ENCODE data around the gene PARL. TPM values are rescaled to one million over a fixed set of nuclear protein-coding genes. Genes with fewer than 3 reads are reported as not detected.

PARL gene
- total and polyA plus RNA-seq, 2 of the 13 experiments (the other 11 are each of a cell fraction or from before 2014, with no cell fraction given), result 46.3 to 58.6 TPM

DNA sequence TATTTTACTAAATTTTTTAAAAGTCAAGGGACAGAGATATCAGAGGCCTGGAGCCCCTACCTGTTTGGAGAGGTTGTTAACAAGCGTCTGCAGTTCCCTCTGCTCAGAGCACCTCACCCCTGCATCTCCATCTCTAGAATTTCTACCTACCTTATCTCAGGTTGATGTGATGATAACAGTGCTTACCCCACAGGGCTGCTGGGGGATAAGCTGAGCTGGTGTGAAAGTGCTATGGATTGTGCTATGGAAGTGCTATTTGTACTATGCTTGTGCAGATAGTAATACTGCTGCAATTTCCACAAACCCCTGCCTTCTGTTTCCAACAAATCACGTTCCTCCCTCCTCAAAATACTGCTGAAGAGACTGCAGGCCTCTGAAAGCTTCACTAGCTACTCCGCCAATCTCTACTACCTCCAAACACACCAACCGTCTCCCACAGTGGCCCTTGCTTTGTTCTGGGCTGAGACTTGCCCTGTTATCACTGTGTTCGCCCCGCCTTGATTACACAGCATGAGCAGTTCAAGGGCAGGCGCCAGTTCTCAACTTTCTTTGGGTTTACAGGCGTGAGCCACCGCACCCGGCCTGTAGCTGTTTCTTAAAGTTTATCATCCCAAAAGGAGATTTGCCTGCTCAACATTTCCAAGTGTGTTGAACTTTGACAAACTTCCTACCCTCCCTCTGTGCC, 28.4 kb upstream of the PARL start (continued):
- TF ChIP-seq, protein P1, sequence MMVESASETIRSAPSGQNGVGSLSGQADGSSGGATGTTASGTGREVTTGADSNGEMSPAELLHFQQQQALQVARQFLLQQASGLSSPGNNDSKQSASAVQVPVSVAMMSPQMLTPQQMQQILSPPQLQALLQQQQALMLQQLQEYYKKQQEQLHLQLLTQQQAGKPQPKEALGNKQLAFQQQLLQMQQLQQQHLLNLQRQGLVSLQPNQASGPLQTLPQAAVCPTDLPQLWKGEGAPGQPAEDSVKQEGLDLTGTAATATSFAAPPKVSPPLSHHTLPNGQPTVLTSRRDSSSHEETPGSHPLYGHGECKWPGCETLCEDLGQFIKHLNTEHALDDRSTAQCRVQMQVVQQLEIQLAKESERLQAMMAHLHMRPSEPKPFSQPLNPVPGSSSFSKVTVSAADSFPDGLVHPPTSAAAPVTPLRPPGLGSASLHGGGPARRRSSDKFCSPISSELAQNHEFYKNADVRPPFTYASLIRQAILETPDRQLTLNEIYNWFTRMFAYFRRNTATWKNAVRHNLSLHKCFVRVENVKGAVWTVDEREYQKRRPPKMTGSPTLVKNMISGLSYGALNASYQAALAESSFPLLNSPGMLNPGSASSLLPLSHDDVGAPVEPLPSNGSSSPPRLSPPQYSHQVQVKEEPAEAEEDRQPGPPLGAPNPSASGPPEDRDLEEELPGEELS (CRISPR knock-in tag; IDR thresholded peaks at IDR 0.05), result peak; percentile 42; the same call in 1 of the 2 replicates
- TF ChIP-seq ZBTB8A (CRISPR knock-in tag; IDR thresholded peaks at IDR 0.05; ENCODE audit: borderline replicate concordance, low read depth) (no peak), ATF1 (CRISPR knock-in tag; IDR thresholded peaks at IDR 0.05) (no peak), NFE2L1 (CRISPR knock-in tag; IDR thresholded peaks at IDR 0.05; ENCODE audit: borderline replicate concordance) (no peak), ZNF207 (IDR thresholded peaks at IDR 0.05; ENCODE audit: borderline replicate concordance) (no peak), ARNTL (CRISPR knock-in tag; IDR thresholded peaks at IDR 0.05) (peak; percentile 50; the same call in 1 of the 2 replicates), RXRB (CRISPR knock-in tag; IDR thresholded peaks at IDR 0.05; ENCODE audit: borderline replicate concordance) (0 out of 2 replicates have a peak, but pooled peaks have one; percentile 37), NR2F6 (IDR thresholded peaks at IDR 0.05) (no peak), NR2F6 (CRISPR knock-in tag; IDR thresholded peaks at IDR 0.05) (peak; percentile 33; the same call in 1 of the 2 replicates), EZH2 (conservative IDR thresholded peaks at IDR 0.05; ENCODE audit: low read depth, low read length) (no peak), TMF1 (CRISPR knock-in tag; IDR thresholded peaks at IDR 0.05; ENCODE audit: low read depth) (no peak), PCBP2 (optimal IDR thresholded peaks at IDR 0.05; ENCODE audit: low read depth, low read length, poor library complexity, severe bottlenecking) (no peak), ZSCAN22 (CRISPR knock-in tag; IDR thresholded peaks at IDR 0.05) (no peak), SAP130 (CRISPR knock-in tag; IDR thresholded peaks at IDR 0.05; ENCODE audit: low read depth) (peak; percentile 38; the same call in 1 of the 2 replicates), ZNF878 (CRISPR knock-in tag; IDR thresholded peaks at IDR 0.05) (peak; percentile 74), KDM5A (IDR thresholded peaks at IDR 0.05; ENCODE audit: borderline replicate concordance, low read length) (no peak), SALL1 (CRISPR knock-in tag; IDR thresholded peaks at IDR 0.05) (peak; percentile 71), ZNF451 (CRISPR knock-in tag; IDR thresholded peaks at IDR 0.05) (no peak), NFKBIZ (CRISPR knock-in tag; IDR thresholded peaks at IDR 0.05) (no peak), IKZF1 (IDR thresholded peaks at IDR 0.05) (no peak), MEIS1 (CRISPR knock-in tag; IDR thresholded peaks at IDR 0.05; ENCODE audit: borderline replicate concordance) (no peak)
- TF ChIP-seq, protein P2, sequence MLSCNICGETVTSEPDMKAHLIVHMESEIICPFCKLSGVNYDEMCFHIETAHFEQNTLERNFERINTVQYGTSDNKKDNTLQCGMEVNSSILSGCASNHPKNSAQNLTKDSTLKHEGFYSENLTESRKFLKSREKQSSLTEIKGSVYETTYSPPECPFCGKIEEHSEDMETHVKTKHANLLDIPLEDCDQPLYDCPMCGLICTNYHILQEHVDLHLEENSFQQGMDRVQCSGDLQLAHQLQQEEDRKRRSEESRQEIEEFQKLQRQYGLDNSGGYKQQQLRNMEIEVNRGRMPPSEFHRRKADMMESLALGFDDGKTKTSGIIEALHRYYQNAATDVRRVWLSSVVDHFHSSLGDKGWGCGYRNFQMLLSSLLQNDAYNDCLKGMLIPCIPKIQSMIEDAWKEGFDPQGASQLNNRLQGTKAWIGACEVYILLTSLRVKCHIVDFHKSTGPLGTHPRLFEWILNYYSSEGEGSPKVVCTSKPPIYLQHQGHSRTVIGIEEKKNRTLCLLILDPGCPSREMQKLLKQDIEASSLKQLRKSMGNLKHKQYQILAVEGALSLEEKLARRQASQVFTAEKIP (CRISPR knock-in tag; IDR thresholded peaks at IDR 0.05; ENCODE audit: borderline replicate concordance), result no peak
- TF ChIP-seq, protein P3, sequence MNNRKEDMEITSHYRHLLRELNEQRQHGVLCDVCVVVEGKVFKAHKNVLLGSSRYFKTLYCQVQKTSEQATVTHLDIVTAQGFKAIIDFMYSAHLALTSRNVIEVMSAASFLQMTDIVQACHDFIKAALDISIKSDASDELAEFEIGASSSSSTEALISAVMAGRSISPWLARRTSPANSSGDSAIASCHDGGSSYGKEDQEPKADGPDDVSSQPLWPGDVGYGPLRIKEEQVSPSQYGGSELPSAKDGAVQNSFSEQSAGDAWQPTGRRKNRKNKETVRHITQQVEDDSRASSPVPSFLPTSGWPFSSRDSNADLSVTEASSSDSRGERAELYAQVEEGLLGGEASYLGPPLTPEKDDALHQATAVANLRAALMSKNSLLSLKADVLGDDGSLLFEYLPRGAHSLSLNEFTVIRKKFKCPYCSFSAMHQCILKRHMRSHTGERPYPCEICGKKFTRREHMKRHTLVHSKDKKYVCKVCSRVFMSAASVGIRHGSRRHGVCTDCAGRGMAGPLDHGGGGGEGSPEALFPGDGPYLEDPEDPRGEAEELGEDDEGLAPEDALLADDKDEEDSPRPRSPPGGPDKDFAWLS (CRISPR knock-in tag; IDR thresholded peaks at IDR 0.05; ENCODE audit: borderline replicate concordance), result no peak
- TF ChIP-seq, protein P4, sequence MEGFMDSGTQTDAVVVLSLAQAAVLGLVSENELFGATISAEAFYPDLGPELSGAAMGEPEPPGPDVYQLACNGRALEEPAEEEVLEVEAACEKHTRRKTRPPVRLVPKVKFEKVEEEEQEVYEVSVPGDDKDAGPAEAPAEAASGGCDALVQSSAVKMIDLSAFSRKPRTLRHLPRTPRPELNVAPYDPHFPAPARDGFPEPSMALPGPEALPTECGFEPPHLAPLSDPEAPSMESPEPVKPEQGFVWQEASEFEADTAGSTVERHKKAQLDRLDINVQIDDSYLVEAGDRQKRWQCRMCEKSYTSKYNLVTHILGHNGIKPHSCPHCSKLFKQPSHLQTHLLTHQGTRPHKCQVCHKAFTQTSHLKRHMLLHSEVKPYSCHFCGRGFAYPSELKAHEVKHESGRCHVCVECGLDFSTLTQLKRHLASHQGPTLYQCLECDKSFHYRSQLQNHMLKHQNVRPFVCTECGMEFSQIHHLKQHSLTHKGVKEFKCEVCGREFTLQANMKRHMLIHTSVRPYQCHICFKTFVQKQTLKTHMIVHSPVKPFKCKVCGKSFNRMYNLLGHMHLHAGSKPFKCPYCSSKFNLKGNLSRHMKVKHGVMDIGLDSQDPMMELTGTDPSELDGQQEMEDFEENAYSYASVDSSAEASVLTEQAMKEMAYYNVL (CRISPR knock-in tag; IDR thresholded peaks at IDR 0.05; ENCODE audit: borderline replicate concordance), result peak; percentile 45; the same call in 1 of the 2 replicates

Data from HepG2 (cell line).